ENCODE results near the gene EMX1. TPM values are rescaled to one million over a fixed set of nuclear protein-coding genes. Genes with fewer than 3 reads are reported as not detected.

EMX1 gene
- total and polyA plus RNA-seq, 4 experiments from 2014 or later = not detected

- intact Hi-C loops (cut with micrococcal nuclease) = no loop called here
- Mint-ChIP-seq H3K27ac (peak overlapping the region in 1 of 7 donors; percentile 51), H3K27me3 (no peaks in the 10 kb centered on the region), H3K4me3 (no peak overlapping the region), H3K9me3 (peaks cover 0 to 1% (median 0%) of the 10 kb centered on the region in 8 donors), H3K4me1 (peaks cover 11 to 31% (median 20%) of the 10 kb centered on the region in 4 donors), H3K36me3 (no peaks in the 10 kb centered on the region)
- ChIA-PET CTCF (ENCODE audit: partially characterized antibody) (no interaction called here), POLR2A (ENCODE audit: partially characterized antibody) (no interaction called here)
- Histone ChIP-seq H3K4me3 (ENCODE audit: low read length in 2 of 2) (no peak overlapping the region), H3K9me3 (ENCODE audit: control insufficient read depth in 1 of 2, low read length in 2 of 2) (no peaks in the 10 kb centered on the region), H3K27ac (ENCODE audit: low read depth, low read length) (no peak overlapping the region), H3K27me3 (ENCODE audit: insufficient read depth, low read length) (no peaks in the 10 kb centered on the region), H3K36me3 (ENCODE audit: insufficient read depth, low read length) (no peaks in the 10 kb centered on the region), H3K4me1 (ENCODE audit: insufficient read depth, low read length) (peaks cover 17% of the 10 kb centered on the region)
- DNase-seq = no peak
These were observed 34.9 kb downstream of the EMX1 start for GRCh38 chr2:72952110-72952823.

- H3K4me3 ChIP-seq (ENCODE audit: low read length in 2 of 2) = no peak overlapping the region
- ChIA-PET CTCF (ENCODE audit: partially characterized antibody) (no interaction called here), POLR2A (ENCODE audit: partially characterized antibody) (no interaction called here)
- DNase-seq = no peak
- intact Hi-C loops (cut with micrococcal nuclease) = no loop called here
- H3K9me3 ChIP-seq (ENCODE audit: control insufficient read depth in 1 of 2, low read length in 2 of 2) = no peaks in the 10 kb centered on the region
- H3K27ac ChIP-seq (ENCODE audit: low read depth, low read length) = no peak overlapping the region
- Mint-ChIP-seq H3K27me3 (no peaks in the 10 kb centered on the region), H3K27ac (peak overlapping the region in 2 of 7 donors; percentile 42 to 50), H3K36me3 (no peaks in the 10 kb centered on the region), H3K4me1 (peaks cover 11 to 31% (median 20%) of the 10 kb centered on the region in 4 donors), H3K9me3 (peaks cover 0 to 1% (median 0%) of the 10 kb centered on the region in 8 donors), H3K4me3 (peak overlapping the region in 1 of 8 donors; percentile 46)
- H3K27me3 ChIP-seq (ENCODE audit: insufficient read depth, low read length) = no peaks in the 10 kb centered on the region
- peaks cover 17% of the 10 kb centered on the region for H3K4me1 ChIP-seq (ENCODE audit: insufficient read depth, low read length)
- H3K36me3 ChIP-seq (ENCODE audit: insufficient read depth, low read length) = no peaks in the 10 kb centered on the region
These were observed 35.6 kb downstream of the EMX1 start for GRCh38 chr2:72952961-72953360.

GRCh38 chr2:72953528-72953927, 36.2 kb downstream of the EMX1 start:
- H3K36me3 ChIP-seq (ENCODE audit: insufficient read depth, low read length) = no peaks in the 10 kb centered on the region
- H3K4me1 ChIP-seq (ENCODE audit: insufficient read depth, low read length) = peaks cover 17% of the 10 kb centered on the region
- no peaks in the 10 kb centered on the region for H3K27me3 ChIP-seq (ENCODE audit: insufficient read depth, low read length)
- H3K4me1 Mint-ChIP-seq = peaks cover 11 to 31% (median 20%) of the 10 kb centered on the region in 4 donors
- intact Hi-C loops (cut with micrococcal nuclease) = no loop called here
- no peak overlapping the region for H3K27ac ChIP-seq (ENCODE audit: low read depth, low read length)
- no peaks in the 10 kb centered on the region for H3K36me3 Mint-ChIP-seq
- H3K4me3 Mint-ChIP-seq = peak overlapping the region in 6 of 8 donors; percentile 75 to 89 (median 81)
- H3K27ac Mint-ChIP-seq = peak overlapping the region in 4 of 7 donors; percentile 35 to 93 (median 71)
- H3K9me3 ChIP-seq (ENCODE audit: control insufficient read depth in 1 of 2, low read length in 2 of 2) = no peaks in the 10 kb centered on the region
- POLR2A ChIA-PET (ENCODE audit: partially characterized antibody) = no interaction called here
- peak overlapping the region in 1 of 2 donors; percentile 13 for H3K4me3 ChIP-seq (ENCODE audit: low read length in 2 of 2)
- CTCF ChIA-PET (ENCODE audit: partially characterized antibody) = interaction anchor here (0.7 kb wide), 1 partner anchor 22 kb away, joined by 4 read pairs; no protein-coding TSS in a partner anchor
- no peak for DNase-seq
- peaks cover 0 to 1% (median 0%) of the 10 kb centered on the region in 8 donors for H3K9me3 Mint-ChIP-seq
- H3K27me3 Mint-ChIP-seq = no peaks in the 10 kb centered on the region

GRCh38 chr2:72953976-72954375, 36.7 kb downstream of the EMX1 start:
- H3K27ac Mint-ChIP-seq = peak overlapping the region in 6 of 7 donors; percentile 35 to 93 (median 74)
- H3K36me3 Mint-ChIP-seq = no peaks in the 10 kb centered on the region
- POLR2A ChIA-PET (ENCODE audit: partially characterized antibody) = no interaction called here
- H3K36me3 ChIP-seq (ENCODE audit: insufficient read depth, low read length) = no peaks in the 10 kb centered on the region
- H3K27ac ChIP-seq (ENCODE audit: low read depth, low read length) = peak overlapping the region; percentile 8
- CTCF ChIA-PET (ENCODE audit: partially characterized antibody) = interaction anchor here (0.7 kb wide), 1 partner anchor 21 kb away, joined by 4 read pairs; no protein-coding TSS in a partner anchor
- H3K4me1 Mint-ChIP-seq = peaks cover 11 to 31% (median 20%) of the 10 kb centered on the region in 4 donors
- no peaks in the 10 kb centered on the region for H3K27me3 ChIP-seq (ENCODE audit: insufficient read depth, low read length)
- peak overlapping the region in 1 of 2 donors; percentile 13 for H3K4me3 ChIP-seq (ENCODE audit: low read length in 2 of 2)
- intact Hi-C loops (cut with micrococcal nuclease) = no loop called here
- no peaks in the 10 kb centered on the region for H3K27me3 Mint-ChIP-seq
- DNase-seq = peak; percentile 13 to 33 (median 31)
- peaks cover 0 to 1% (median 0%) of the 10 kb centered on the region in 8 donors for H3K9me3 Mint-ChIP-seq
- H3K4me3 Mint-ChIP-seq = peak overlapping the region; percentile 75 to 89 (median 83)
- H3K4me1 ChIP-seq (ENCODE audit: insufficient read depth, low read length) = peaks cover 17% of the 10 kb centered on the region
- no peaks in the 10 kb centered on the region for H3K9me3 ChIP-seq (ENCODE audit: control insufficient read depth in 1 of 2, low read length in 2 of 2)

DNA sequence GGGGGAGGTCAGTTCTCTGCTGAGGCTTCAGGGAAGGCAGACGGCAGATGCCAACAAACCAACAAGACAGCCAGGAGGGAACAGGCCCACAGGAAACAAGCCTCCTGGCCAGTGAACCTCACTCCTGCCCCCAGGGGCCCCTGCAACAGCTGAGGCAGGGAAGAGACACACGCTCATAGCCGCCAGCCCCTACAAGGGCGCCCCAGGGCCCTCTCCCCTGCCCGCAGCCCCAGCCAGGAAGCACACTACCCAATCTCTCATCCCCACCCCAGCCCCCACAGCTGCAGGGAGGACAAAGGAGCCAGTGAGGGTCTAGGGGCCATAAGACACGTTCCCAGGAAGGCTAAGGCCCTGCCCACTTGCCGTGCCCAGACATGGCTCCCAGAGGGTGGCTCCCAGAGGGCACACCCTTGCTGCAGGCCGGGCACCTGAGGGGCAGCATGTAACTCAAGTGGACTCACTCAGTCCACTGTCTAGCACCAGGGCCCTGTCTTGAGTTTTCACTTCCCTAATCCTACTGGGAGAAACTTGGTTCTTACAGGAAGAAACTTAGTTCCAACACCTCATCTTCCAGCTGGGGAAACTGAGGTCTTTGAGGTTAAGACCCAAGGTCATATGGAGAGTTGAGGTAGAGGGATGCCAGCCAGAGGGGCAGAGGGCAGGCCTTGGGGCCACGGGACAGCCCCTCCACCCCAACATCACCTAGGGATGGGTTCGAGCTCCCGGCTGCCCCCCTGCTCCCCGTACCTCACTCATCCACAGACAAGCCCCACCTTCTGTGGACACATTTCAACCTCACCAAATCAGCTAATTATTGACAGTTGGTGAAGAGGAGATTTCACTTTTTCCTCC, 37.3 kb downstream of the EMX1 start:
- Histone ChIP-seq H3K9me3 (ENCODE audit: control insufficient read depth in 1 of 2, low read length in 2 of 2) (no peaks in the 10 kb centered on the region), H3K27ac (ENCODE audit: low read depth, low read length) (peak overlapping the region; percentile 8), H3K36me3 (ENCODE audit: insufficient read depth, low read length) (no peaks in the 10 kb centered on the region), H3K4me1 (ENCODE audit: insufficient read depth, low read length) (peaks cover 17% of the 10 kb centered on the region), H3K27me3 (ENCODE audit: insufficient read depth, low read length) (no peaks in the 10 kb centered on the region), H3K4me3 (ENCODE audit: low read length in 2 of 2) (peak overlapping the region in 1 of 2 donors; percentile 13)
- peak overlapping the region in 5 of 7 donors; percentile 50 to 93 (median 88) for H3K27ac Mint-ChIP-seq
- ChIA-PET CTCF (ENCODE audit: partially characterized antibody) (no interaction called here), POLR2A (ENCODE audit: partially characterized antibody) (no interaction called here)
- no peaks in the 10 kb centered on the region for H3K27me3 Mint-ChIP-seq
- peaks cover 11 to 31% (median 20%) of the 10 kb centered on the region in 4 donors for H3K4me1 Mint-ChIP-seq
- H3K4me3 Mint-ChIP-seq = peak overlapping the region; percentile 75 to 89 (median 83)
- no peaks in the 10 kb centered on the region for H3K36me3 Mint-ChIP-seq
- H3K9me3 Mint-ChIP-seq = peaks cover 0 to under 1% (median 0%) of the 10 kb centered on the region in 8 donors
- intact Hi-C loops (cut with micrococcal nuclease) = no loop called here
- DNase-seq = no peak

GRCh38 chr2:72955228-72956049, 38.1 kb downstream of the EMX1 start:
- Mint-ChIP-seq H3K4me1 (peaks cover 11 to 31% (median 20%) of the 10 kb centered on the region in 4 donors), H3K27ac (peak overlapping the region in 5 of 7 donors; percentile 30 to 53 (median 35)), H3K4me3 (peak overlapping the region in 3 of 8 donors; percentile 3 to 52 (median 17)), H3K27me3 (no peaks in the 10 kb centered on the region), H3K36me3 (no peaks in the 10 kb centered on the region), H3K9me3 (no peaks in the 10 kb centered on the region)
- H3K9me3 ChIP-seq (ENCODE audit: control insufficient read depth in 1 of 2, low read length in 2 of 2) = no peaks in the 10 kb centered on the region
- H3K36me3 ChIP-seq (ENCODE audit: insufficient read depth, low read length) = no peaks in the 10 kb centered on the region
- H3K27ac ChIP-seq (ENCODE audit: low read depth, low read length) = no peak overlapping the region
- intact Hi-C loops (cut with micrococcal nuclease) = no loop called here
- DNase-seq = no peak
- no peaks in the 10 kb centered on the region for H3K27me3 ChIP-seq (ENCODE audit: insufficient read depth, low read length)
- no peak overlapping the region for H3K4me3 ChIP-seq (ENCODE audit: low read length in 2 of 2)
- POLR2A ChIA-PET (ENCODE audit: partially characterized antibody) = no interaction called here
- peaks cover 17% of the 10 kb centered on the region for H3K4me1 ChIP-seq (ENCODE audit: insufficient read depth, low read length)
- CTCF ChIA-PET (ENCODE audit: partially characterized antibody) = no interaction called here
